HuH-7 (cell line): ENCODE data around the gene SLC22A23.
"Not testable (repeated sequence)": the region's sequence is repeated elsewhere in the genome, so short reads cannot be mapped to it uniquely, and the experiment has no call there.

Experiments
- DNase-seq: peaks from one replicate; pipeline ENCODE4 v3.0.0; 2011; ENCODE audit warnings: low spot score

Gene SLC22A23

GRCh38 chr6:3384241-3385143 is 72.4 kb downstream of the SLC22A23 start:
- DNase-seq: no peak

- DNase-seq: peak; percentile 44
Measured at GRCh38 chr6:3383525-3383924, 73.3 kb downstream of the SLC22A23 start.

- DNase-seq: no peak
Measured at GRCh38 chr6:3382326-3383279, 74.2 kb downstream of the SLC22A23 start.

- DNase-seq: no peak
Measured at GRCh38 chr6:3381233-3381921, 75.5 kb downstream of the SLC22A23 start.

GRCh38 chr6:3380344-3381232 is 76.3 kb downstream of the SLC22A23 start:
- no peak for DNase-seq

- DNase-seq: no peak
Measured at GRCh38 chr6:3379482-3380060, 77.3 kb downstream of the SLC22A23 start.

- not testable (repeated sequence) for DNase-seq
Measured at GRCh38 chr6:3378808-3379207, 78.0 kb downstream of the SLC22A23 start.

- not testable (repeated sequence) for DNase-seq
Measured at GRCh38 chr6:3378398-3378782, 78.5 kb downstream of the SLC22A23 start.

GRCh38 chr6:3377536-3378397 is 79.1 kb downstream of the SLC22A23 start:
- no peak for DNase-seq

- no peak for DNase-seq
Measured at GRCh38 chr6:3376893-3377535, 79.8 kb downstream of the SLC22A23 start.

GRCh38 chr6:3376064-3376463 is 80.8 kb downstream of the SLC22A23 start:
- DNase-seq: no peak

GRCh38 chr6:3373597-3374203 is 83.2 kb downstream of the SLC22A23 start:
- no peak for DNase-seq

GRCh38 chr6:3372912-3373554 is 83.8 kb downstream of the SLC22A23 start:
- peak; percentile 26 for DNase-seq

- DNase-seq: no peak
Measured at GRCh38 chr6:3372184-3372846, 84.5 kb downstream of the SLC22A23 start.

GRCh38 chr6:3371222-3371949 is 85.5 kb downstream of the SLC22A23 start:
- no peak for DNase-seq

GRCh38 chr6:3370361-3371221 is 86.3 kb downstream of the SLC22A23 start:
- no peak for DNase-seq
